Measurements from ENCODE around the gene SMIM32. TPM values are rescaled to one million over a fixed set of nuclear protein-coding genes. Genes with fewer than 3 reads are reported as not detected.

SMIM32 gene
- polyA plus RNA-seq, 1 donor from 2014 or later: 3.6 TPM

- Histone ChIP-seq H3K36me3 (ENCODE audit: insufficient read depth, low read length) (no peaks in the 10 kb centered on the region), H3K27me3 (ENCODE audit: insufficient read depth, low read depth, low read length) (no peaks in the 10 kb centered on the region), H3F3A (ENCODE audit: insufficient read depth, low read length, poor library complexity, severe bottlenecking) (no peaks in the 10 kb centered on the region), H3K9ac (ENCODE audit: low read length) (no peak overlapping the region), H3K4me2 (ENCODE audit: low read length) (no peak overlapping the region), H3K4me3 (ENCODE audit: low read length) (no peak overlapping the region), H3K27ac (ENCODE audit: low read length) (no peak overlapping the region), H3K79me2 (replicated peaks; ENCODE audit: insufficient read depth, low read length) (no peaks in the 10 kb centered on the region), H4K20me1 (ENCODE audit: insufficient read depth) (no peaks in the 10 kb centered on the region), H3K9me3 (ENCODE audit: low read length) (no peaks in the 10 kb centered on the region), H3K9me2 (ENCODE audit: insufficient read depth, low read length) (no peaks in the 10 kb centered on the region), H2AFZ (ENCODE audit: low read depth, low read length) (no peak overlapping the region)
- TF ChIP-seq SMC3 (conservative IDR thresholded peaks at IDR 0.05; ENCODE audit: poor library complexity) (no peak), POLR2AphosphoS5 (IDR thresholded peaks at IDR 0.05) (no peak), REST (IDR thresholded peaks at IDR 0.05; ENCODE audit: borderline replicate concordance) (no peak), EZH2 (IDR thresholded peaks at IDR 0.05; ENCODE audit: borderline replicate concordance, insufficient read depth, low read length, poor library complexity, severe bottlenecking) (no peak), RAD21 (conservative IDR thresholded peaks at IDR 0.05) (no peak), EP300 (conservative IDR thresholded peaks at IDR 0.05; ENCODE audit: poor library complexity, severe bottlenecking) (no peak), MXI1 (conservative IDR thresholded peaks at IDR 0.05; ENCODE audit: poor library complexity, severe bottlenecking) (no peak), TAF1 (IDR thresholded peaks at IDR 0.05; ENCODE audit: low read depth) (no peak), CTCF (IDR thresholded peaks at IDR 0.05; ENCODE audit: poor library complexity, severe bottlenecking) (no peak)
These were observed 10.5 kb upstream of the SMIM32 start for GRCh38 chr5:136203303-136203922.

GRCh38 chr5:136202469-136203205 lies 9.7 kb upstream of the SMIM32 start:
- no peak overlapping the region for H2AFZ ChIP-seq (ENCODE audit: low read depth, low read length)
- no peak for TF ChIP-seq TAF1 (IDR thresholded peaks at IDR 0.05; ENCODE audit: low read depth)
- TF ChIP-seq EP300 (conservative IDR thresholded peaks at IDR 0.05; ENCODE audit: poor library complexity, severe bottlenecking): no peak
- no peak for TF ChIP-seq RAD21 (conservative IDR thresholded peaks at IDR 0.05)
- no peak for TF ChIP-seq SMC3 (conservative IDR thresholded peaks at IDR 0.05; ENCODE audit: poor library complexity)
- no peak for TF ChIP-seq REST (IDR thresholded peaks at IDR 0.05; ENCODE audit: borderline replicate concordance)
- no peak for TF ChIP-seq POLR2AphosphoS5 (IDR thresholded peaks at IDR 0.05)
- no peak for TF ChIP-seq MXI1 (conservative IDR thresholded peaks at IDR 0.05; ENCODE audit: poor library complexity, severe bottlenecking)
- no peak for TF ChIP-seq EZH2 (IDR thresholded peaks at IDR 0.05; ENCODE audit: borderline replicate concordance, insufficient read depth, low read length, poor library complexity, severe bottlenecking)
- no peak for TF ChIP-seq CTCF (IDR thresholded peaks at IDR 0.05; ENCODE audit: poor library complexity, severe bottlenecking)
- H3K79me2 ChIP-seq (replicated peaks; ENCODE audit: insufficient read depth, low read length): no peaks in the 10 kb centered on the region
- peak overlapping the region; percentile 19 for H3K4me2 ChIP-seq (ENCODE audit: low read length)
- no peaks in the 10 kb centered on the region for H3F3A ChIP-seq (ENCODE audit: insufficient read depth, low read length, poor library complexity, severe bottlenecking)
- no peaks in the 10 kb centered on the region for H4K20me1 ChIP-seq (ENCODE audit: insufficient read depth)
- no peak overlapping the region for H3K27ac ChIP-seq (ENCODE audit: low read length)
- no peaks in the 10 kb centered on the region for H3K9me2 ChIP-seq (ENCODE audit: insufficient read depth, low read length)
- H3K9ac ChIP-seq (ENCODE audit: low read length): peak overlapping the region; percentile 17
- no peaks in the 10 kb centered on the region for H3K27me3 ChIP-seq (ENCODE audit: insufficient read depth, low read depth, low read length)
- H3K9me3 ChIP-seq (ENCODE audit: low read length): no peaks in the 10 kb centered on the region
- no peak overlapping the region for H3K4me3 ChIP-seq (ENCODE audit: low read length)
- H3K36me3 ChIP-seq (ENCODE audit: insufficient read depth, low read length): no peaks in the 10 kb centered on the region
